Heart left ventricle (tissue), 13 donors: Measurements from ENCODE around the gene SLX4IP.

Source experiments
- POLR2A ChIP-seq, 2 donors: fragments of 450-650 bp; IDR thresholded peaks; one replicate each; pipeline ENCODE4 v1.6.1; 2017; ENCODE audit warnings: antibody characterized with exemption in 2 of 2, mild to moderate bottlenecking in 2 of 2, moderate library complexity in 2 of 2
- TF ChIP-seq, protein P1 (sequence below), 12 donors: fragments of 200-600 bp; sonication (generic) in 4 of 12; IDR thresholded peaks; one replicate each; pipeline versions ENCODE4 v1.5.0 to v1.8.0; 2018 to 2022; ENCODE audit warnings: antibody characterized with exemption in 12 of 12, mild to moderate bottlenecking in 5 of 12
- donor health status: ischemic (EF 13 %, LVEDD 7.1; RV severe dilation, severe dysfunction).
- donor health status: DM: no; HTN: yes; CAD: no.
- donor health status: DM: no; HTN: no; CAD: no.
- donor health status: ischemic (EF 25% LVEDD 6.9; RV normal size, moderate dysfunction).
- donor health status: ischemic (EF 25% LVEDD 5.7; RV mildly dilated, moderate dysfunction).
- donor health status: ischemic (EF 35%, LVEDD 5.7; RV mildly dilated, moderate dysfunction).
- donor health status: nonischemic (EF 11% LVEDD 7.7; RV severe dilation, severe dysfunction).
- donor health status: DM: yes; HTN: yes; CAD: no.
- donor health status: PGD.
- donor health status: ischemic (EF 29% LVEDD 5.4; RV normal size, mild dysfunction).
- donor health status: nonischemic (EF 23%, LVEDD 6.1; RV moderate dilation, normal function).

DNA sequence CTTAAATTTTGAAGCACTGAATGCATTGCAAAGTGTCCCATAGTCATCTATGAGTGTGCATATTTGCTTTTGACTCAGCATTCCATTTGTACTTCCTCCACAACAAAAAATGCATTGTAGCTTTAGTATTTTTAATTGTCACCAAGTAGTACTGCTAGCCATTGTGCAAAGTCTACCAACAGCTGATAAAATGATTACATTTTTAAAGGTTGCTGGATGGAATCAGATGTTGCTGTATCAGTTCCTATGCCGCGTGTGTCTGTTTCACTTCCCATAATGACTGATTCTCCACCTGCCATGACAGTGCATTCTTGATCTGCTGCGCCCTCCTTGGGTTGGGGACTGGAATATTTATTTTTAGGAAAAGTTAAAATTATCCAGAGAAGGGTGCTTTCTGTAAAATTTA, 41.2 kb downstream of the SLX4IP start:
- TF ChIP-seq, protein P1, sequence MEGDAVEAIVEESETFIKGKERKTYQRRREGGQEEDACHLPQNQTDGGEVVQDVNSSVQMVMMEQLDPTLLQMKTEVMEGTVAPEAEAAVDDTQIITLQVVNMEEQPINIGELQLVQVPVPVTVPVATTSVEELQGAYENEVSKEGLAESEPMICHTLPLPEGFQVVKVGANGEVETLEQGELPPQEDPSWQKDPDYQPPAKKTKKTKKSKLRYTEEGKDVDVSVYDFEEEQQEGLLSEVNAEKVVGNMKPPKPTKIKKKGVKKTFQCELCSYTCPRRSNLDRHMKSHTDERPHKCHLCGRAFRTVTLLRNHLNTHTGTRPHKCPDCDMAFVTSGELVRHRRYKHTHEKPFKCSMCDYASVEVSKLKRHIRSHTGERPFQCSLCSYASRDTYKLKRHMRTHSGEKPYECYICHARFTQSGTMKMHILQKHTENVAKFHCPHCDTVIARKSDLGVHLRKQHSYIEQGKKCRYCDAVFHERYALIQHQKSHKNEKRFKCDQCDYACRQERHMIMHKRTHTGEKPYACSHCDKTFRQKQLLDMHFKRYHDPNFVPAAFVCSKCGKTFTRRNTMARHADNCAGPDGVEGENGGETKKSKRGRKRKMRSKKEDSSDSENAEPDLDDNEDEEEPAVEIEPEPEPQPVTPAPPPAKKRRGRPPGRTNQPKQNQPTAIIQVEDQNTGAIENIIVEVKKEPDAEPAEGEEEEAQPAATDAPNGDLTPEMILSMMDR (IDR thresholded peaks at IDR 0.05), result no peak
- no peak for TF ChIP-seq POLR2A (IDR thresholded peaks at IDR 0.05)
